Left lung (tissue), 10 donors: Measurements from ENCODE around the gene FTO. TPM values are rescaled to one million over a fixed set of nuclear protein-coding genes. Genes with fewer than 3 reads are reported as not detected.

Source experiments
- ATAC-seq: fragments of 200-7000 bp; cut with Tn5 transposase; one replicate; pipeline ENCODE4 v1.9.1; 2020; ENCODE audit warnings: moderate library complexity
- DNase-seq, 4 donors: peaks; one replicate each; pipeline ENCODE4 v3.0.0-alpha.2; 2013 to 2020
- H3K27ac ChIP-seq, 2 donors: fragments of 200-600 bp; sonication (generic) in 1 of 2; one replicate each; pipeline versions ENCODE4 v1.5.0 to v1.8.0; 2020 to 2021
- H3K27me3 ChIP-seq, 2 donors: fragments of 200-600 bp; sonication (generic) in 1 of 2; one replicate each; pipeline versions ENCODE4 v1.5.0 to v1.8.0; 2020 to 2021
- H3K36me3 ChIP-seq, 2 donors: fragments of 200-600 bp; sonication (generic) in 1 of 2; one replicate each; pipeline versions ENCODE4 v1.5.0 to v1.8.0; 2020 to 2021
- H3K4me1 ChIP-seq, 2 donors: fragments of 200-600 bp; one replicate each; pipeline ENCODE4 v1.8.0; 2021
- H3K4me3 ChIP-seq, 2 donors: fragments of 200-600 bp; sonication (generic) in 1 of 2; one replicate each; pipeline versions ENCODE4 v1.5.0 to v1.8.0; 2020 to 2021; ENCODE audit warnings: mild to moderate bottlenecking in 1 of 2
- H3K9me3 ChIP-seq, 2 donors: fragments of 200-600 bp; sonication (generic) in 1 of 2; one replicate each; pipeline versions ENCODE4 v1.5.0 to v1.8.0; 2020 to 2021
- intact Hi-C, 2 donors: fragments of 100-400 bp; cut with DNase I; formaldehyde crosslinking; loops; one replicate each; pipeline versions ENCODE4 v1.11.2 to v1.14.2; 2022
- polyA plus RNA-seq, 6 donors: library from polyadenylated mRNA; unstranded; fragments of 120-200 nt; gene quantifications; one replicate each; pipeline ENCODE4 v1.2.1, GENCODE V29; 2013; ENCODE audit not compliant: insufficient read length in 6 of 6
- total RNA-seq, 2 donors: library from RNA; stranded (reverse); fragmentation: NEBNext Ultra II Directional; extraction: Animal tissue kit (Norgen Biotek cat#: 25700); gene quantifications; one replicate each; pipeline ENCODE4 v1.2.1, GENCODE V29; 2021
- TF ChIP-seq, protein P1 (sequence below), 2 donors: fragments of 200-600 bp; sonication (generic) in 1 of 2; IDR thresholded peaks; one replicate each; pipeline versions ENCODE4 v1.5.0 to v1.8.0; 2021; ENCODE audit warnings: antibody characterized with exemption in 2 of 2
- donor health status: DM: no; HTN: yes; CAD: no.
- donor health status: DM: no; HTN: no; CAD: no.

Gene FTO
- total and polyA plus RNA-seq, 8 donors: 69.0 to 99.6 (median 90.7) TPM

DNA sequence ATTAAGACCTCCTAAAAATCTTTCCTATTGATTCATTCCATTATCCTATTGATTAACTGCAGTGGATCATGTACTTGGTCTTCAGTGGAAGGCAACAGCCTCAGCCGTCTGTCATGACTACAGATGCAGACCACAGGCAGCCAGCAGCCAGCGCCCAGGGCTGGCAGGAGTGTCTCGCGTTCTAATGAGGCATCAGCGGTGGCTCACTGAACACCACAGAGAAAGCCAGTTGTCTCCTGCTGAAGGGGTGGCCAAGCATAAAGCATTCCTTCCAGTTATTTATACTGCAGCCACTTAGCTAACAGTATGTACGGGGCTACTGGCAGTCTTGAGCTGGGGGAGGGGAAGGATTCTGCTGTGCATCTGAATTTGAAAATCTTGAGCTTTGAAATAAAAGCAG, 368.3 kb downstream of the FTO start:
- no peak for DNase-seq
- intact Hi-C loops: no loop called here

DNA sequence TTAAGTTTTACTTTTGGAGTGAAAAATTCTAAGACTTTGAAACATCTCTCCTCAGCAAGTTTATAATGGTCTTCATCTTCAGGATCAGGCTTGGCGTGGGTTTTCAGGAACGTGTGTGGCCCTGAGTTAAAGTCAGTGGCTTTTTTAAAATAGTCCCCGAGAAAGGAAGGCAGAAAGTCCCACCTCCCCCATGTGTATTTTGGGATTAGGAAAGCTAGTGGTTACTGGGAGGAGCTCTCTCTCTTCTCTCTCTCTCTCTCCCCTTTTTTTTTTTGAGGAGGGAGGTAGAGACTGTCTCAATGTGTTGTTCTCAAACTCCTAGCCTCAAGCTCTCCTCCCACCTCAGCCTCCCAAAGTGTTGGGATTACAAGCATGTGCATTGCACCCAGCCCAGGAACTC, 369.4 kb downstream of the FTO start:
- no peaks in the 10 kb centered on the region for H3K36me3 ChIP-seq
- no peaks in the 10 kb centered on the region for H3K4me1 ChIP-seq
- ATAC-seq: no peak
- intact Hi-C loops: no loop called here
- no peak overlapping the region for H3K27ac ChIP-seq
- TF ChIP-seq, protein P1, sequence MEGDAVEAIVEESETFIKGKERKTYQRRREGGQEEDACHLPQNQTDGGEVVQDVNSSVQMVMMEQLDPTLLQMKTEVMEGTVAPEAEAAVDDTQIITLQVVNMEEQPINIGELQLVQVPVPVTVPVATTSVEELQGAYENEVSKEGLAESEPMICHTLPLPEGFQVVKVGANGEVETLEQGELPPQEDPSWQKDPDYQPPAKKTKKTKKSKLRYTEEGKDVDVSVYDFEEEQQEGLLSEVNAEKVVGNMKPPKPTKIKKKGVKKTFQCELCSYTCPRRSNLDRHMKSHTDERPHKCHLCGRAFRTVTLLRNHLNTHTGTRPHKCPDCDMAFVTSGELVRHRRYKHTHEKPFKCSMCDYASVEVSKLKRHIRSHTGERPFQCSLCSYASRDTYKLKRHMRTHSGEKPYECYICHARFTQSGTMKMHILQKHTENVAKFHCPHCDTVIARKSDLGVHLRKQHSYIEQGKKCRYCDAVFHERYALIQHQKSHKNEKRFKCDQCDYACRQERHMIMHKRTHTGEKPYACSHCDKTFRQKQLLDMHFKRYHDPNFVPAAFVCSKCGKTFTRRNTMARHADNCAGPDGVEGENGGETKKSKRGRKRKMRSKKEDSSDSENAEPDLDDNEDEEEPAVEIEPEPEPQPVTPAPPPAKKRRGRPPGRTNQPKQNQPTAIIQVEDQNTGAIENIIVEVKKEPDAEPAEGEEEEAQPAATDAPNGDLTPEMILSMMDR (IDR thresholded peaks at IDR 0.05): no peak
- H3K27me3 ChIP-seq: no peaks in the 10 kb centered on the region
- no peaks in the 10 kb centered on the region for H3K9me3 ChIP-seq
- no peak overlapping the region for H3K4me3 ChIP-seq
- no peak for DNase-seq

More for the DNA sequence above, 368.3 kb downstream of the FTO start:
- no peak overlapping the region for H3K27ac ChIP-seq
- no peaks in the 10 kb centered on the region for H3K36me3 ChIP-seq
- no peak for ATAC-seq
- no peaks in the 10 kb centered on the region for H3K4me1 ChIP-seq
- no peaks in the 10 kb centered on the region for H3K27me3 ChIP-seq
- TF ChIP-seq, protein P1 (IDR thresholded peaks at IDR 0.05): no peak
- H3K9me3 ChIP-seq: no peaks in the 10 kb centered on the region
- H3K4me3 ChIP-seq: no peak overlapping the region

DNA sequence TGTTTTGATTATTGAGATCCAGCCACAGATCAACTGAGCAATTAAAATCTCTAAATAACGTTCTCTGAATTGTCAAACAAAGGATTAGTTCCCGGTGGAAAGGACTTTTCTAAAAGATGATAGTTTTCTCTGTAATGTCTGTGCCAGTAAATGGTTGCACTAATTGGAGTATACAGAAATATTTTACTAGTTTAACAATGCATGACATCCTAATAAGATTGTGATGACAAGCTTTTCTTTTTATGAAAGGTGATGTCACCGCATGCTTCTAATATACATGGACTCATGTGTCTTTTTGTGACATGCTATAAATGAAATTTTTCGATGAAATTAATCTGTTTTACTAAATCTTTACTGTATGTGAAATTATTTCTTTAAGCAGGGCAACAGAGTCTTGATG, 371.5 kb downstream of the FTO start:
- TF ChIP-seq, protein P1 (IDR thresholded peaks at IDR 0.05): no peak
- Histone ChIP-seq H3K27me3 (no peaks in the 10 kb centered on the region), H3K9me3 (no peaks in the 10 kb centered on the region), H3K27ac (no peak overlapping the region), H3K4me3 (no peak overlapping the region), H3K36me3 (no peaks in the 10 kb centered on the region), H3K4me1 (no peaks in the 10 kb centered on the region)
- DNase-seq: no peak
- intact Hi-C loops: no loop called here
- no peak for ATAC-seq

DNA sequence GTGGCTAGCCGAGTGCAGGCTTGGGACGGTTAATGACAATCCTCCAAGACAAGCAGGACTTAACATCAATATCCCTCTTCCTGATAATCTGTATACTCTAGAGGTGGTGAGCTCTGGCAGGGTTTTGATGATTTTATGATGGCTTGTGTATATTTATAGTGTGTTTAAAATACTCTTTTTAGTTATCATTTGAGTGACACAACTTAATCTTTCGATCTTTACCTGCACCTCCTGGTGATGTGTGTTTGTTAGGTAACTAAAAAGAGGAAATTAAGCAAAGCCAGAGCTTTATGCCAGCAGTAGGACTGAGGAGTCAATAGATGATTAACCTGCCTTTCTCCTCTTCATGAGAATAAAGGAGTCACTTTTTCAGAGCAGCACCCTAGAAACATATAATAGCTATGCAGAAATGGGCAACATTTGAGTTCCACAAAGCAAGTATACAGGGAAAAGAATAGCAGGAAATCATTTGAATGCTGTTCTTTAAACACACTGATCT, 372.1 kb downstream of the FTO start:
- H3K36me3 ChIP-seq: no peaks in the 10 kb centered on the region
- no peaks in the 10 kb centered on the region for H3K9me3 ChIP-seq
- no peak for ATAC-seq
- DNase-seq: no peak
- no peaks in the 10 kb centered on the region for H3K4me1 ChIP-seq
- TF ChIP-seq, protein P1 (IDR thresholded peaks at IDR 0.05): no peak
- H3K4me3 ChIP-seq: no peak overlapping the region
- H3K27ac ChIP-seq: no peak overlapping the region
- intact Hi-C loops: no loop called here
- H3K27me3 ChIP-seq: no peaks in the 10 kb centered on the region

DNA sequence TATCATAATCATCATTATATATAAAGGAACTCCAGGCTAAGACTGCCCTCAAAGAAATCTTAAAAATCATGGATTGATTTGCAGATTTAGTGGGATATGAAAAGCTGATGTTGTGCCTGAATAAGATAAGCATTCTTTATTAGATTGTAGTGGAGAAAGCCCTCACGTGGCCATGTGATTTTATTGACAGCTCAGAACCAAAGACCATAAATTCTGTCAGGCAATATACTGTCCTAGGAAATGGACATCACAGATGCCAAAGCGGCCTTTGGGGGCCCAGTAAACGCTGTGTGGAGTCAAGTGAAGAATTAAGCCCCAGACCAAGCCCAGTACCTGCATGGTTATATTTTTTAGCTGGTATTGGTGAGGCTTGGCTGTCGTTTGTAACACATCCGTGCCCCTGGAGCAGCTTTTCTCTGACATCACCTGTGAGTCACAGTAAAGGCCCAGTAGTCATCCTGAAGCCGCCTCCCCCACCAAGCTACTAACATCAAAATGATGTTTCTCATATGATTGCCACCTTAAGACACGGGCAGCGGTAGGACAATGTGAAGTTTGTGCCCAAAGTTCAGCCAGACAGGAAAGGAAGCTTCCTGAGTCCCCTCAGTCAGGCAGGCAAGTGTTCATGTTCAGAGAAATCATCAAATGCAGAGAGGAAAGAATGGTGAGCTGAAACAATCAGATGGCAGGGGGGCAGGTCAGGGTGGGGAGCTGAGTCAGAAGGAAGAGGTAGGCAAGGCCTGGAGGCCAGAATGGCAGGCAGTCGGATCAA, 373.3 kb downstream of the FTO start:
- no peaks in the 10 kb centered on the region for H3K27me3 ChIP-seq
- ATAC-seq (no peak), DNase-seq (no peak)
- no peak overlapping the region for H3K4me3 ChIP-seq
- H3K4me1 ChIP-seq: no peaks in the 10 kb centered on the region
- intact Hi-C loops: no loop called here
- H3K9me3 ChIP-seq: no peaks in the 10 kb centered on the region
- TF ChIP-seq, protein P1 (IDR thresholded peaks at IDR 0.05): no peak
- H3K36me3 ChIP-seq: no peaks in the 10 kb centered on the region
- no peak overlapping the region for H3K27ac ChIP-seq
